ENCODE measurements around the gene CENPM.

DNA sequence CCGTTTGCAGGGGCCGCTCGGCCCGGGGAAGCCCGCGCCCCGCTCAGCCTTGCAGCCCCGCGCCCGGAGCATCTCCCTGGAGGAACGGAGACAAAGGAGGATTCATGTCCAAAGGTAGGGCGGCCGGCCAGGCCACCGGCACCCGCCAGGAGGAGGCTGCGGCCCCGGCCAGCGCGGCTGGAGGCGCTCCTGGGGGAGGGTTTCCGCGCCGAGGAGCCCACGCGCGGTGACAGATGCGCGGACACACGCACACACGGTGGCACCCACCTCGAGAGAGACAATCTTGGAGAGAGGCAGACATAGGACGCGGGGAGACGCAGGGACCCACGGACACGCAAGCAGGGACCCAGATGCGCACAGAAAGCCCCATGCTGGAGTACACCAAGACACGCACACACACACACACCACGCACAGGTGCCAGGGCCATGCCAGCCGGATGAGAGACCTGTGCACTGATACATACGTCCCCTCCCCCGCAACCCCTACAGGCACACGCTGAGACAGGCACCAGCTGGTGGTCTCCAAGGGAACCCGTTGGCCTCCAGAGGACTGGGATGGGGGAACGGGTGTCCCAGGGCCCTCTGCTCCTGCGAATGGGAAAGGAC, 30.1 kb upstream of the CENPM start:
- TF ChIP-seq, protein P1, sequence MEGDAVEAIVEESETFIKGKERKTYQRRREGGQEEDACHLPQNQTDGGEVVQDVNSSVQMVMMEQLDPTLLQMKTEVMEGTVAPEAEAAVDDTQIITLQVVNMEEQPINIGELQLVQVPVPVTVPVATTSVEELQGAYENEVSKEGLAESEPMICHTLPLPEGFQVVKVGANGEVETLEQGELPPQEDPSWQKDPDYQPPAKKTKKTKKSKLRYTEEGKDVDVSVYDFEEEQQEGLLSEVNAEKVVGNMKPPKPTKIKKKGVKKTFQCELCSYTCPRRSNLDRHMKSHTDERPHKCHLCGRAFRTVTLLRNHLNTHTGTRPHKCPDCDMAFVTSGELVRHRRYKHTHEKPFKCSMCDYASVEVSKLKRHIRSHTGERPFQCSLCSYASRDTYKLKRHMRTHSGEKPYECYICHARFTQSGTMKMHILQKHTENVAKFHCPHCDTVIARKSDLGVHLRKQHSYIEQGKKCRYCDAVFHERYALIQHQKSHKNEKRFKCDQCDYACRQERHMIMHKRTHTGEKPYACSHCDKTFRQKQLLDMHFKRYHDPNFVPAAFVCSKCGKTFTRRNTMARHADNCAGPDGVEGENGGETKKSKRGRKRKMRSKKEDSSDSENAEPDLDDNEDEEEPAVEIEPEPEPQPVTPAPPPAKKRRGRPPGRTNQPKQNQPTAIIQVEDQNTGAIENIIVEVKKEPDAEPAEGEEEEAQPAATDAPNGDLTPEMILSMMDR (IDR thresholded peaks at IDR 0.05; ENCODE audit: poor library complexity, severe bottlenecking) = no peak
- no peak for TF ChIP-seq EP300 (conservative IDR thresholded peaks at IDR 0.05; ENCODE audit: poor library complexity, severe bottlenecking)
- TF ChIP-seq EZH2 (IDR thresholded peaks at IDR 0.05; ENCODE audit: borderline replicate concordance, insufficient read depth, low read length, poor library complexity, severe bottlenecking) = no peak

Measured in neural cell (in vitro differentiated cells).